NB4 (cell line): ENCODE measurements around the gene VAC14.

ENCODE experiments used
- DNase-seq: peaks from one replicate; pipeline ENCODE4 v3.0.0; 2010; ENCODE audit warnings: low read depth
- H3K4me3 ChIP-seq: one replicate; pipeline ENCODE4 v1.5.1; 2011; ENCODE audit warnings: mild to moderate bottlenecking, low read depth, low read length, moderate library complexity
- CTCF ChIP-seq: IDR thresholded peaks from one replicate; pipeline ENCODE4 v1.5.1; 2012; ENCODE audit warnings: low read depth, low read length
- MAX ChIP-seq: IDR thresholded peaks from 2 replicates; pipeline ENCODE4 v1.6.1; 2011; ENCODE audit warnings: low read depth, low read length
- MYC ChIP-seq: IDR thresholded peaks from 2 replicates; pipeline ENCODE4 v1.6.1; 2011; ENCODE audit warnings: low read depth, low read length
- POLR2A ChIP-seq: IDR thresholded peaks from 2 replicates; pipeline ENCODE4 v1.6.1; 2011; ENCODE audit warnings: mild to moderate bottlenecking; ENCODE audit not compliant: insufficient read length; ENCODE audit errors: extremely low read depth

The VAC14 gene

GRCh38 chr16:70734522-70735095, 66.3 kb downstream of the VAC14 start:
- no peak for TF ChIP-seq CTCF
- no peak for TF ChIP-seq MAX
- no peak for TF ChIP-seq MYC
- no peak for TF ChIP-seq POLR2A
- H3K4me3 ChIP-seq: no peak overlapping the region
- DNase-seq: no peak

- no peak for TF ChIP-seq CTCF
- TF ChIP-seq POLR2A: no peak
- TF ChIP-seq MAX: no peak
- no peak for DNase-seq
- H3K4me3 ChIP-seq: no peak overlapping the region
These were observed 70.0 kb downstream of the VAC14 start for GRCh38 chr16:70730944-70731343.

- no peak overlapping the region for H3K4me3 ChIP-seq
- peak; percentile 33 for DNase-seq
- TF ChIP-seq POLR2A (no peak), MAX (no peak), MYC (no peak), CTCF (no peak)
These were observed 70.9 kb downstream of the VAC14 start for GRCh38 chr16:70730031-70730430.

GRCh38 chr16:70729292-70729691, 71.7 kb downstream of the VAC14 start:
- no peak overlapping the region for H3K4me3 ChIP-seq
- no peak for TF ChIP-seq POLR2A
- TF ChIP-seq MAX: no peak
- no peak for TF ChIP-seq CTCF
- no peak for TF ChIP-seq MYC
- DNase-seq: no peak

GRCh38 chr16:70728150-70728549, 72.8 kb downstream of the VAC14 start:
- no peak overlapping the region for H3K4me3 ChIP-seq
- DNase-seq: peak; percentile 94
- peak; percentile 30; the same call in 1 of the 2 replicates for TF ChIP-seq MYC
- no peak for TF ChIP-seq POLR2A
- no peak for TF ChIP-seq CTCF
- peak; percentile 60 for TF ChIP-seq MAX

- TF ChIP-seq MAX (no peak), MYC (no peak), CTCF (no peak), POLR2A (no peak)
- DNase-seq: no peak
- no peak overlapping the region for H3K4me3 ChIP-seq
These were observed 74.0 kb downstream of the VAC14 start for GRCh38 chr16:70726892-70727361.
